HepG2 (cell line): Measurements from ENCODE around the gene MED12L. TPM values are rescaled to one million over a fixed set of nuclear protein-coding genes. Genes with fewer than 3 reads are reported as not detected.

Experiments used
- CBX5 ChIP-seq: sonication (generic); formaldehyde crosslinking; IDR thresholded peaks from 2 replicates; pipeline ENCODE4 v1.4.0; 2020; ENCODE audit warnings: missing genetic modification reagents, borderline replicate concordance
- ELF3 ChIP-seq: IDR thresholded peaks from 2 replicates; pipeline ENCODE4 v1.6.1; 2016; ENCODE audit warnings: missing genetic modification reagents, missing compliant biosample characterization
- KLF6 ChIP-seq: IDR thresholded peaks from 2 replicates; pipeline ENCODE4 v1.8.0; 2016; ENCODE audit warnings: missing biosample characterization, missing genetic modification reagents
- MEF2D ChIP-seq: sonication (generic); formaldehyde crosslinking; IDR thresholded peaks from 2 replicates; pipeline ENCODE4 v1.5.1; 2020; ENCODE audit warnings: mild to moderate bottlenecking, missing genetic modification reagents
- MIXL1 ChIP-seq: IDR thresholded peaks from 2 replicates; pipeline ENCODE4 v1.6.1; 2016
- MZF1 ChIP-seq: sonication (generic); formaldehyde crosslinking; IDR thresholded peaks from 2 replicates; pipeline ENCODE4 v1.8.1; 2023; ENCODE audit warnings: mild to moderate bottlenecking, missing genetic modification reagents, borderline replicate concordance
- PITX1 ChIP-seq: sonication (generic); formaldehyde crosslinking; IDR thresholded peaks from 2 replicates; pipeline ENCODE4 v1.5.1; 2020; ENCODE audit warnings: mild to moderate bottlenecking, missing genetic modification reagents
- RXRB ChIP-seq: IDR thresholded peaks from 2 replicates; pipeline ENCODE4 v1.6.1; 2016; ENCODE audit warnings: borderline replicate concordance, missing genetic modification reagents, missing compliant biosample characterization
- ZNF12 ChIP-seq: sonication (generic); formaldehyde crosslinking; IDR thresholded peaks from 2 replicates; pipeline ENCODE4 v1.5.0; 2020; ENCODE audit warnings: missing genetic modification reagents
- ZNF615 ChIP-seq: sonication (generic); formaldehyde crosslinking; IDR thresholded peaks from 2 replicates; pipeline ENCODE4 v1.5.0; 2020; ENCODE audit warnings: mild to moderate bottlenecking, missing genetic modification reagents, borderline replicate concordance
- ZNF660 ChIP-seq: sonication (generic); formaldehyde crosslinking; IDR thresholded peaks from 2 replicates; pipeline ENCODE4 v1.5.1; 2020; ENCODE audit warnings: mild to moderate bottlenecking, low read depth, missing genetic modification reagents, borderline replicate concordance
- ZNF678 ChIP-seq: sonication (generic); formaldehyde crosslinking; IDR thresholded peaks from 2 replicates; pipeline ENCODE4 v1.4.0; 2020; ENCODE audit warnings: mild to moderate bottlenecking, missing genetic modification reagents
- polyA plus RNA-seq, 8 experiments: library from polyadenylated mRNA; depleted of rRNA in 3 of 8; stranded (reverse) in 7 of 8; unstranded in 1 of 8; fragments of >200 nt; fragmentation: Illumina TruSeq in 4 of 8; extraction: Trizol in 4 of 8; gene quantifications; 2 replicates each; pipeline versions ENCODE4 v1.2.1 to v1.2.3, GENCODE V29; 2011 to 2016; ENCODE audit warnings: low read depth in 4 of 8, missing spikeins in 1 of 8, mixed read lengths in 1 of 8; ENCODE audit not compliant: insufficient read depth in 1 of 8
- total RNA-seq, 5 experiments: library from RNA; depleted of rRNA; stranded (reverse); fragments of >200 nt; fragmentation: Illumina TruSeq; extraction: Trizol; gene quantifications; 2 replicates each; pipeline ENCODE4 v1.2.3, GENCODE V29; 2016; ENCODE audit warnings: low read depth in 1 of 5
- TF ChIP-seq, protein P1 (sequence below): IDR thresholded peaks from 2 replicates; pipeline ENCODE4 v1.6.1; 2016; ENCODE audit warnings: missing compliant biosample characterization, missing genetic modification reagents, borderline replicate concordance
- TF ChIP-seq, protein P2 (sequence below): sonication (generic); formaldehyde crosslinking; IDR thresholded peaks from 2 replicates; pipeline ENCODE4 v1.8.0; 2023; ENCODE audit warnings: mild to moderate bottlenecking, missing genetic modification reagents
- TF ChIP-seq, protein P3 (sequence below), 2 experiments: IDR thresholded peaks; 2 replicates each; pipeline ENCODE4 v1.6.1; 2011 to 2012; ENCODE audit warnings: low read length in 2 of 2, borderline replicate concordance in 1 of 2, low read depth in 1 of 2, mild to moderate bottlenecking in 1 of 2, moderate library complexity in 1 of 2
- TF ChIP-seq, protein P4 (sequence below): sonication (generic); formaldehyde crosslinking; IDR thresholded peaks from 2 replicates; pipeline ENCODE4 v1.5.1; 2020; ENCODE audit warnings: mild to moderate bottlenecking, missing genetic modification reagents, borderline replicate concordance
- TF ChIP-seq, protein P5 (sequence below): sonication (generic); formaldehyde crosslinking; IDR thresholded peaks from 2 replicates; pipeline ENCODE4 v1.8.1; 2022; ENCODE audit warnings: mild to moderate bottlenecking, missing genetic modification reagents

Gene MED12L
- total and polyA plus RNA-seq, 2 of the 13 experiments (the other 11 are each of a cell fraction or from before 2014, with no cell fraction given): 0.07 to 0.64 TPM

DNA sequence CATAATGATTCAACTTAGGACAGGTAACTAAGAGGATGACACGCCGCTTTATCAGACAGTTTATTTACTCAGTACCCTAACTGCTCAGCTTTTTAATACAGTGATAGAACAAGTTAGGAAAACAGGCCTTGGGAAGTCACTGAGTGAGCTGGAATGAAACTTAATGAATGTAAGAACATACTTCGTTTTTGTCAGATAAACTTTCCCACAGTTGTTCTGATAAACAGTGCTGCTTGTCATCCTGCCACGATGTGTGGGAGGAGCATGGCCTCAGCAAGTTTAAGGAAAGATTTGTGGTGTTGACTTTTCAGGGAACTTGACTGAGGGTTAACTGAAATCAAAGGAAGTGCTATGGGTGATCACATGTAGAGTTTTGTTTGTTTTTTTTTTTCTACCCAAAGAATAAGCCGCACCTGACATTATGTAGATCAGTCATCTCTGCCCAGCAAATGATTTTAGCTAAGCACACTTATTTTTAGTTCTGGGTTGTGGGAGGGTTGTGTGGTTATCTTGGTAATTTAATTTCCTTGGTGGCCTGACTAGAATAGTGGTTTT is 198.5 kb downstream of the MED12L start (continued):
- TF ChIP-seq, protein P1, sequence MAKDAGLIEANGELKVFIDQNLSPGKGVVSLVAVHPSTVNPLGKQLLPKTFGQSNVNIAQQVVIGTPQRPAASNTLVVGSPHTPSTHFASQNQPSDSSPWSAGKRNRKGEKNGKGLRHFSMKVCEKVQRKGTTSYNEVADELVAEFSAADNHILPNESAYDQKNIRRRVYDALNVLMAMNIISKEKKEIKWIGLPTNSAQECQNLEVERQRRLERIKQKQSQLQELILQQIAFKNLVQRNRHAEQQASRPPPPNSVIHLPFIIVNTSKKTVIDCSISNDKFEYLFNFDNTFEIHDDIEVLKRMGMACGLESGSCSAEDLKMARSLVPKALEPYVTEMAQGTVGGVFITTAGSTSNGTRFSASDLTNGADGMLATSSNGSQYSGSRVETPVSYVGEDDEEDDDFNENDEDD (CRISPR knock-in tag): peak; percentile 34; the same call in 1 of the 2 replicates
- TF ChIP-seq ZNF12 (no peak), ELF3 (CRISPR knock-in tag) (peak; percentile 62), PITX1 (peak; percentile 98), CBX5 (CRISPR knock-in tag) (no peak), ZNF615 (CRISPR knock-in tag) (no peak), RXRB (CRISPR knock-in tag) (peak; percentile 84), MEF2D (CRISPR knock-in tag) (no peak), ZNF678 (CRISPR knock-in tag) (no peak), KLF6 (CRISPR knock-in tag) (no peak), ZNF660 (no peak), MIXL1 (CRISPR knock-in tag) (no peak), MZF1 (CRISPR knock-in tag) (no peak)
- TF ChIP-seq, protein P2, sequence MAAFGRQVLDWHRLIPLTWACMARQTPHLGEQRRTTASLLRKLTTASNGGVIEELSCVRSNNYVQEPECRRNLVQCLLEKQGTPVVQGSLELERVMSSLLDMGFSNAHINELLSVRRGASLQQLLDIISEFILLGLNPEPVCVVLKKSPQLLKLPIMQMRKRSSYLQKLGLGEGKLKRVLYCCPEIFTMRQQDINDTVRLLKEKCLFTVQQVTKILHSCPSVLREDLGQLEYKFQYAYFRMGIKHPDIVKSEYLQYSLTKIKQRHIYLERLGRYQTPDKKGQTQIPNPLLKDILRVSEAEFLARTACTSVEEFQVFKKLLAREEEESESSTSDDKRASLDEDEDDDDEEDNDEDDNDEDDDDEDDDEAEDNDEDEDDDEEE (CRISPR knock-in tag): no peak
- TF ChIP-seq, protein P3, sequence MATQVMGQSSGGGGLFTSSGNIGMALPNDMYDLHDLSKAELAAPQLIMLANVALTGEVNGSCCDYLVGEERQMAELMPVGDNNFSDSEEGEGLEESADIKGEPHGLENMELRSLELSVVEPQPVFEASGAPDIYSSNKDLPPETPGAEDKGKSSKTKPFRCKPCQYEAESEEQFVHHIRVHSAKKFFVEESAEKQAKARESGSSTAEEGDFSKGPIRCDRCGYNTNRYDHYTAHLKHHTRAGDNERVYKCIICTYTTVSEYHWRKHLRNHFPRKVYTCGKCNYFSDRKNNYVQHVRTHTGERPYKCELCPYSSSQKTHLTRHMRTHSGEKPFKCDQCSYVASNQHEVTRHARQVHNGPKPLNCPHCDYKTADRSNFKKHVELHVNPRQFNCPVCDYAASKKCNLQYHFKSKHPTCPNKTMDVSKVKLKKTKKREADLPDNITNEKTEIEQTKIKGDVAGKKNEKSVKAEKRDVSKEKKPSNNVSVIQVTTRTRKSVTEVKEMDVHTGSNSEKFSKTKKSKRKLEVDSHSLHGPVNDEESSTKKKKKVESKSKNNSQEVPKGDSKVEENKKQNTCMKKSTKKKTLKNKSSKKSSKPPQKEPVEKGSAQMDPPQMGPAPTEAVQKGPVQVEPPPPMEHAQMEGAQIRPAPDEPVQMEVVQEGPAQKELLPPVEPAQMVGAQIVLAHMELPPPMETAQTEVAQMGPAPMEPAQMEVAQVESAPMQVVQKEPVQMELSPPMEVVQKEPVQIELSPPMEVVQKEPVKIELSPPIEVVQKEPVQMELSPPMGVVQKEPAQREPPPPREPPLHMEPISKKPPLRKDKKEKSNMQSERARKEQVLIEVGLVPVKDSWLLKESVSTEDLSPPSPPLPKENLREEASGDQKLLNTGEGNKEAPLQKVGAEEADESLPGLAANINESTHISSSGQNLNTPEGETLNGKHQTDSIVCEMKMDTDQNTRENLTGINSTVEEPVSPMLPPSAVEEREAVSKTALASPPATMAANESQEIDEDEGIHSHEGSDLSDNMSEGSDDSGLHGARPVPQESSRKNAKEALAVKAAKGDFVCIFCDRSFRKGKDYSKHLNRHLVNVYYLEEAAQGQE (IDR thresholded peaks at IDR 0.05; ENCODE audit: borderline replicate concordance in 1 of 2, low read depth in 1 of 2, low read length in 2 of 2): no peak
- TF ChIP-seq, protein P4, sequence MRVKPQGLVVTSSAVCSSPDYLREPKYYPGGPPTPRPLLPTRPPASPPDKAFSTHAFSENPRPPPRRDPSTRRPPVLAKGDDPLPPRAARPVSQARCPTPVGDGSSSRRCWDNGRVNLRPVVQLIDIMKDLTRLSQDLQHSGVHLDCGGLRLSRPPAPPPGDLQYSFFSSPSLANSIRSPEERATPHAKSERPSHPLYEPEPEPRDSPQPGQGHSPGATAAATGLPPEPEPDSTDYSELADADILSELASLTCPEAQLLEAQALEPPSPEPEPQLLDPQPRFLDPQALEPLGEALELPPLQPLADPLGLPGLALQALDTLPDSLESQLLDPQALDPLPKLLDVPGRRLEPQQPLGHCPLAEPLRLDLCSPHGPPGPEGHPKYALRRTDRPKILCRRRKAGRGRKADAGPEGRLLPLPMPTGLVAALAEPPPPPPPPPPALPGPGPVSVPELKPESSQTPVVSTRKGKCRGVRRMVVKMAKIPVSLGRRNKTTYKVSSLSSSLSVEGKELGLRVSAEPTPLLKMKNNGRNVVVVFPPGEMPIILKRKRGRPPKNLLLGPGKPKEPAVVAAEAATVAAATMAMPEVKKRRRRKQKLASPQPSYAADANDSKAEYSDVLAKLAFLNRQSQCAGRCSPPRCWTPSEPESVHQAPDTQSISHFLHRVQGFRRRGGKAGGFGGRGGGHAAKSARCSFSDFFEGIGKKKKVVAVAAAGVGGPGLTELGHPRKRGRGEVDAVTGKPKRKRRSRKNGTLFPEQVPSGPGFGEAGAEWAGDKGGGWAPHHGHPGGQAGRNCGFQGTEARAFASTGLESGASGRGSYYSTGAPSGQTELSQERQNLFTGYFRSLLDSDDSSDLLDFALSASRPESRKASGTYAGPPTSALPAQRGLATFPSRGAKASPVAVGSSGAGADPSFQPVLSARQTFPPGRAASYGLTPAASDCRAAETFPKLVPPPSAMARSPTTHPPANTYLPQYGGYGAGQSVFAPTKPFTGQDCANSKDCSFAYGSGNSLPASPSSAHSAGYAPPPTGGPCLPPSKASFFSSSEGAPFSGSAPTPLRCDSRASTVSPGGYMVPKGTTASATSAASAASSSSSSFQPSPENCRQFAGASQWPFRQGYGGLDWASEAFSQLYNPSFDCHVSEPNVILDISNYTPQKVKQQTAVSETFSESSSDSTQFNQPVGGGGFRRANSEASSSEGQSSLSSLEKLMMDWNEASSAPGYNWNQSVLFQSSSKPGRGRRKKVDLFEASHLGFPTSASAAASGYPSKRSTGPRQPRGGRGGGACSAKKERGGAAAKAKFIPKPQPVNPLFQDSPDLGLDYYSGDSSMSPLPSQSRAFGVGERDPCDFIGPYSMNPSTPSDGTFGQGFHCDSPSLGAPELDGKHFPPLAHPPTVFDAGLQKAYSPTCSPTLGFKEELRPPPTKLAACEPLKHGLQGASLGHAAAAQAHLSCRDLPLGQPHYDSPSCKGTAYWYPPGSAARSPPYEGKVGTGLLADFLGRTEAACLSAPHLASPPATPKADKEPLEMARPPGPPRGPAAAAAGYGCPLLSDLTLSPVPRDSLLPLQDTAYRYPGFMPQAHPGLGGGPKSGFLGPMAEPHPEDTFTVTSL (CRISPR knock-in tag): peak; percentile 40; the same call in 1 of the 2 replicates
- TF ChIP-seq, protein P5, sequence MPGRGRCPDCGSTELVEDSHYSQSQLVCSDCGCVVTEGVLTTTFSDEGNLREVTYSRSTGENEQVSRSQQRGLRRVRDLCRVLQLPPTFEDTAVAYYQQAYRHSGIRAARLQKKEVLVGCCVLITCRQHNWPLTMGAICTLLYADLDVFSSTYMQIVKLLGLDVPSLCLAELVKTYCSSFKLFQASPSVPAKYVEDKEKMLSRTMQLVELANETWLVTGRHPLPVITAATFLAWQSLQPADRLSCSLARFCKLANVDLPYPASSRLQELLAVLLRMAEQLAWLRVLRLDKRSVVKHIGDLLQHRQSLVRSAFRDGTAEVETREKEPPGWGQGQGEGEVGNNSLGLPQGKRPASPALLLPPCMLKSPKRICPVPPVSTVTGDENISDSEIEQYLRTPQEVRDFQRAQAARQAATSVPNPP (CRISPR knock-in tag): no peak
